Measurements from ENCODE around the gene VIPR2.

The VIPR2 gene

DNA sequence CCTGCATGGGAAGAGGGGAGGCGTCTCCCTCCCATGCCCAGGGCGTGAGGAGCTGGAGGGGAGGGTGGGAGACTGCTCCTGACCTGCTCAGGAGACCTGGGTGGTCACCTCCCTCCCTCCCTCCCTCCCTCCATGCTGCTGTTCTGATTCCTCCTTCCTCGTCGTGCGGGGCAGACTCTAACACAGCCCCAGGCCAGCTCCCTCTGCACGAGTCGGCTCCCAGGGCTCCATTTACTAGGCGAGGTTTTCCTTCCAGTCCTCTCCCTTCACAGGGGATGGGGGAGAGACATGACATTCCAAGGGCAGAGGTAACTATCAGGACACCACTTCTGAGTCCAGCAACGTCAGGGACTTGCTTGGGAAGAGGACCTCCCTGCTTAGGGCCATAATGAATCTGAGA lies 23.6 kb downstream of the VIPR2 start:
- H3K4me3 ChIP-seq (replicated peaks; ENCODE audit: low read depth, low read length): no peak overlapping the region
- DNase-seq (ENCODE audit: extremely low read depth, low read depth): no peak
- TF ChIP-seq, protein P1, sequence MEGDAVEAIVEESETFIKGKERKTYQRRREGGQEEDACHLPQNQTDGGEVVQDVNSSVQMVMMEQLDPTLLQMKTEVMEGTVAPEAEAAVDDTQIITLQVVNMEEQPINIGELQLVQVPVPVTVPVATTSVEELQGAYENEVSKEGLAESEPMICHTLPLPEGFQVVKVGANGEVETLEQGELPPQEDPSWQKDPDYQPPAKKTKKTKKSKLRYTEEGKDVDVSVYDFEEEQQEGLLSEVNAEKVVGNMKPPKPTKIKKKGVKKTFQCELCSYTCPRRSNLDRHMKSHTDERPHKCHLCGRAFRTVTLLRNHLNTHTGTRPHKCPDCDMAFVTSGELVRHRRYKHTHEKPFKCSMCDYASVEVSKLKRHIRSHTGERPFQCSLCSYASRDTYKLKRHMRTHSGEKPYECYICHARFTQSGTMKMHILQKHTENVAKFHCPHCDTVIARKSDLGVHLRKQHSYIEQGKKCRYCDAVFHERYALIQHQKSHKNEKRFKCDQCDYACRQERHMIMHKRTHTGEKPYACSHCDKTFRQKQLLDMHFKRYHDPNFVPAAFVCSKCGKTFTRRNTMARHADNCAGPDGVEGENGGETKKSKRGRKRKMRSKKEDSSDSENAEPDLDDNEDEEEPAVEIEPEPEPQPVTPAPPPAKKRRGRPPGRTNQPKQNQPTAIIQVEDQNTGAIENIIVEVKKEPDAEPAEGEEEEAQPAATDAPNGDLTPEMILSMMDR (IDR thresholded peaks at IDR 0.05; ENCODE audit: low read depth, low read length, missing control alignments): no peak

DNA sequence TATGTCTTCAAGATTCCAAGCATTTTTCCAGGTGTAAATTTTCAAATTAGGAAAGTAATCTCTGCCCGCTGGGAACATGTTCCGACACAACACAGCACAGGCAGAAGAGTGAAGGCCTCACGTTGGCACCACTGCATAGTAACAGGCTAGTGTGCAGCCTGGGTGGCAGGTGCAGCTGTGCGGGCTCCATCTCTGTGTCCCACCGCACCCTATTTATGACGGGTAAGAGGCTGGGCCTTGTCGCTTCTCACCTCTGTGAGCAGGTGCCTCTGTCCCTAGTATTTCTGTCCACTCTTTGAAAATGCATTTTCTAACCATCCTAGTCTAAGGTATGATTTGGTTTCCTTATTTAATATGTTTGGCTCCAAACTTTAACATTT lies 24.1 kb downstream of the VIPR2 start:
- no peak overlapping the region for H3K4me3 ChIP-seq (replicated peaks; ENCODE audit: low read depth, low read length)
- DNase-seq (ENCODE audit: extremely low read depth, low read depth): no peak
- TF ChIP-seq, protein P1 (IDR thresholded peaks at IDR 0.05; ENCODE audit: low read depth, low read length, missing control alignments): no peak

DNA sequence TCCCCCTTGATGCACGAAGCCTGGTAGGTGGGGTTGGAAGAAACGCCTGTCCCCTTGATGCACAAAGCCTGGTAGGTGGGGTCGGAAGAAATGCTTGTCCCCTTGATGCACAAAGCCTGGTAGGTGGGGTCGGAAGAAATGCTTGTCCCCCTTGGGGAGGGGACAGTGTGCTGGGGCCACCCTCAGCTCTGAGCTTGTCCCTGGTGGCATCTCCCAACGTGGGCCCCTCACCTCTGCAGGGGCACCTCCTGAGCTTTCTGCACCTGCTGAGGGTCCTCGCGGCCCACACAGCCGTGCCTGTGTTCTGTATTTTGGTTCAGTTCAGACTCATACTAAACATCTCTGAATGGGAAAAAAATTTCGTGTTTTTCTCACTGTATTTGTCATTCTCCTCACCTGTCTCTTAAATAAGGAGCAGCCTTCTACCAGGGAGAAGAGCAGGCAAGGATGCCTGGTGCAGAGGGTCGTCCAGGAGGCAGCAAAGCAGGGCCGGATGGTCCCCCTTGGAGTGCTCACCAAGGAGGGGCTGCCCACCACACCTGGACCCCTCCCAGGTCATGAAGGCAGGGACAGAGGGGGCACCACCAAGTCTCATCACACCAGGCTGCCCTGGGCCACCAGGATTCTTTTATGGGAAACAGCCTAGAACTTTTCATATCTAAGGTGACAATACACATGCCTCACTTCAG lies 24.7 kb downstream of the VIPR2 start:
- DNase-seq (ENCODE audit: extremely low read depth, low read depth): no peak
- TF ChIP-seq, protein P1 (IDR thresholded peaks at IDR 0.05; ENCODE audit: low read depth, low read length, missing control alignments): no peak
- no peak overlapping the region for H3K4me3 ChIP-seq (replicated peaks; ENCODE audit: low read depth, low read length)

DNA sequence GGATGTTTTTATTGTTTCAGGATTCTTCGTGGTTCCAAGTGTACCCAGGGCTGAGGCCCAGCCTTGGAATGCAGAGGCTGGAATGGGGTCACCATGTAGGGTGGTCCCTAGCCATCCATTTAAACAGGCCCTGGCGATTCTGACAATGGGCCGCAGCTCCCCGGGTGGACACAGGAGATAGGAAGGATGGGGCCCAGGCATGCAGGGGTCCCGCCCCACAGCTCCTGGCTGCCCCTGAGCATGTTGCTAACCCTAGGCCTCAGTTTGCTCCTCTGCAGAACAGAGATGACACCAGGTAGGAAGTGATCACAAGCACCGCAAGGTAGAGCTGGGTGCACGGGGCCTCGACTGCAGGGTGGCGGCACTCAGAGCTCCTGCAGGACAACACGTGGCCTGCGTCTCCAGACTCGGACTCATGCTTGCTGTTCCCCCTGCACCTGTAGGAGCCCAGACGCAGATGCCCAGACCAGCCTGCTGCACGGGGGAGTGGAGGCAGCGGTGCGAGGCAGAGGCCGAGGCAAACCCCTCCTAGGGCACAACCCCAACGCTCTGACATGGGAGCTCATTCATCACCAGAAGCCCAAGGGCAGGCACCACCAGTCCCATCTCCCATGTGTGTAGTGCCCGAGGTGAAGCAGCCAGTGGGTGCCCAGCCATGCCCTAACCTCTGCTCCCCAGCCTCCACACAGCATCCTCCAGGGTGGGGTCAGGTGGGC lies 25.5 kb downstream of the VIPR2 start:
- H3K4me3 ChIP-seq (replicated peaks; ENCODE audit: low read depth, low read length): no peak overlapping the region
- TF ChIP-seq, protein P1 (IDR thresholded peaks at IDR 0.05; ENCODE audit: low read depth, low read length, missing control alignments): no peak
- no peak for DNase-seq (ENCODE audit: extremely low read depth, low read depth)

DNA sequence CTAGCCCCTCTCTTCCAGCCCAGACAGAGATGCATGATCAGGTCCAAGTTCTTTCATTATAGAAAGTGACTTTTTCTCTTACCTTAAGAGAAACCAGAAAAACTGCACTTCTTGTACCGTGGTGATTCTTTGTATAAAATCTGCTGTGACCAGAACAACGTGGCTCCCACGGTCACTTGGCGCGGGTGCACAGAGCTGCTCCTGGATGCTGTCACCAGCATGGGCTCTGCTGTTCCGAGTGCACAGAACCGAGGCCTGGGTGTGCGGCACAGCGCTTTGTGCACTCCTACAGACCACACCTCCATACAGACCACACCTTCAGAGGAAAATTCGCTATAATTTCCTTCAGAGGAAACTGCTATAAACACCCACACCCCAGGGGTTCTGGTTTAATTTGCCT lies 26.0 kb downstream of the VIPR2 start:
- DNase-seq (ENCODE audit: extremely low read depth, low read depth): no peak
- TF ChIP-seq, protein P1 (IDR thresholded peaks at IDR 0.05; ENCODE audit: low read depth, low read length, missing control alignments): no peak
- no peak overlapping the region for H3K4me3 ChIP-seq (replicated peaks; ENCODE audit: low read depth, low read length)

DNA sequence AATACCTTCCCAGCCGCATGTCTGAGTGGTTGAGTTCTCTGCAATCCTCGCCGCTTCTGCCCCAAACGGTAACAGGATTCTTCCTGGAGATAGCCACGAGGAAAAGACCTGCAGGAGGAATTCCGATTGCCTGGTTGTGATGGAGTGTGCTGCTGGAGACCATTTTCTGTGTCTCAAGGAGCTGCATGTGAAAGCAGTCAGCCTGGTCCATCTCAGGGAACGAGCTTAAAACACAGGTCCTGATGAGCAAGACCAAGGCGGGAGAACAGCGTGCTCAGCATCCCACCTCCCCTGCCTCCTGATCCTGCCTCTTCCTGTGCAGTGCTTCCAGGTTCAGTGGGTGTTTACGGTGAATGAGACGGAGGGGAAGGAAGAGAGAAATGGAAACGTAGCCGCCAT lies 26.5 kb downstream of the VIPR2 start:
- H3K4me3 ChIP-seq (replicated peaks; ENCODE audit: low read depth, low read length): no peak overlapping the region
- TF ChIP-seq, protein P1 (IDR thresholded peaks at IDR 0.05; ENCODE audit: low read depth, low read length, missing control alignments): no peak
- no peak for DNase-seq (ENCODE audit: extremely low read depth, low read depth)

Measured in HFF-Myc (cell line).